ENCODE data around the gene USP5. TPM values are rescaled to one million over a fixed set of nuclear protein-coding genes. Genes with fewer than 3 reads are reported as not detected.

Gene USP5
- total RNA-seq, 1 donor from 2014 or later = 110 TPM

- Mint-ChIP-seq H3K27me3 (peaks cover 36% of the 10 kb centered on the region), H3K4me3 (no peak overlapping the region), H3K36me3 (ENCODE audit: low read depth) (no peaks in the 10 kb centered on the region), H3K4me1 (peaks cover 16% of the 10 kb centered on the region), H3K9me3 (no peaks in the 10 kb centered on the region), H3K27ac (no peak overlapping the region)
- intact Hi-C loops (cut with micrococcal nuclease) = no loop called here
- DNase-seq (no peak), ATAC-seq (ENCODE audit: low read depth) (no peak)
- POLR2A ChIA-PET = interaction anchor here (2.0 to 3.3 kb wide), 2 partner anchors 20 to 78 kb away, joined by 6 to 11 read pairs; partner anchors contain the start of genes CDCA3, MLF2 and USP5
- TF ChIP-seq, protein P1, sequence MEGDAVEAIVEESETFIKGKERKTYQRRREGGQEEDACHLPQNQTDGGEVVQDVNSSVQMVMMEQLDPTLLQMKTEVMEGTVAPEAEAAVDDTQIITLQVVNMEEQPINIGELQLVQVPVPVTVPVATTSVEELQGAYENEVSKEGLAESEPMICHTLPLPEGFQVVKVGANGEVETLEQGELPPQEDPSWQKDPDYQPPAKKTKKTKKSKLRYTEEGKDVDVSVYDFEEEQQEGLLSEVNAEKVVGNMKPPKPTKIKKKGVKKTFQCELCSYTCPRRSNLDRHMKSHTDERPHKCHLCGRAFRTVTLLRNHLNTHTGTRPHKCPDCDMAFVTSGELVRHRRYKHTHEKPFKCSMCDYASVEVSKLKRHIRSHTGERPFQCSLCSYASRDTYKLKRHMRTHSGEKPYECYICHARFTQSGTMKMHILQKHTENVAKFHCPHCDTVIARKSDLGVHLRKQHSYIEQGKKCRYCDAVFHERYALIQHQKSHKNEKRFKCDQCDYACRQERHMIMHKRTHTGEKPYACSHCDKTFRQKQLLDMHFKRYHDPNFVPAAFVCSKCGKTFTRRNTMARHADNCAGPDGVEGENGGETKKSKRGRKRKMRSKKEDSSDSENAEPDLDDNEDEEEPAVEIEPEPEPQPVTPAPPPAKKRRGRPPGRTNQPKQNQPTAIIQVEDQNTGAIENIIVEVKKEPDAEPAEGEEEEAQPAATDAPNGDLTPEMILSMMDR (IDR thresholded peaks at IDR 0.05) = no peak
- CTCF ChIA-PET = interaction anchor here (1.7 kb wide), 1 partner anchor 8 kb away, joined by 5 read pairs; the partner anchor contains the start of gene GNB3
Measured at GRCh38 chr12:6831450-6831995, 20.4 kb upstream of the USP5 start.

DNA sequence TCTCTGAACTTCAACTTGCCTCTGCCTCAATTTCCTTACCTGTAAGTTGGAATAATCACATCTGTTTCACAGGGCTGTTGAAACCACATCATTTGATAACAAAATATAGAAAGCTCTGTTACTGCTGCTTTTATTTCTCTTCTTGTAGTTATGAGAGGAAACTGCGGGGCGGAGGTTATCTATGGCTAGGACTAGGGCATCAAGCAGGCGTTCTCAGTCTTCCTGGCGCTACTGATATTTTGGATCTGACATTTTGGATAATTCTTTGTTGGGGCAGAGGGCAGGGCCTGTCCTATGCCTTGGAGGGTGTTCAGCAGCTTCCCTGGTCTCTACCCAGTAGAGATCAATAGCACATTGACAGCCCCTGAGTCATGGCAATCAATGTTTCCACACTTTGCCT, 19.8 kb upstream of the USP5 start:
- Mint-ChIP-seq H3K9me3 (no peaks in the 10 kb centered on the region), H3K4me1 (peaks cover 16% of the 10 kb centered on the region), H3K27me3 (peaks cover 30% of the 10 kb centered on the region), H3K36me3 (ENCODE audit: low read depth) (no peaks in the 10 kb centered on the region), H3K27ac (no peak overlapping the region), H3K4me3 (no peak overlapping the region)
- ChIA-PET POLR2A (interaction anchor here (1.1 to 3.3 kb wide), 4 partner anchors 20 to 197 kb away, joined by 3 to 11 read pairs (median 4); partner anchors contain the start of genes CDCA3, MLF2, TPI1 and USP5), CTCF (interaction anchor here (1.7 kb wide), 1 partner anchor 8 kb away, joined by 5 read pairs; the partner anchor contains the start of gene GNB3)
- ATAC-seq (ENCODE audit: low read depth) = no peak
- intact Hi-C loops (cut with micrococcal nuclease) = no loop called here
- DNase-seq = no peak
- TF ChIP-seq, protein P1 (IDR thresholded peaks at IDR 0.05) = no peak

GRCh38 chr12:6833189-6833890, 18.6 kb upstream of the USP5 start:
- no peak overlapping the region for H3K27ac Mint-ChIP-seq
- peaks cover 11% of the 10 kb centered on the region for H3K4me1 Mint-ChIP-seq
- H3K4me3 Mint-ChIP-seq = no peak overlapping the region
- no peaks in the 10 kb centered on the region for H3K9me3 Mint-ChIP-seq
- no peaks in the 10 kb centered on the region for H3K36me3 Mint-ChIP-seq (ENCODE audit: low read depth)
- ATAC-seq (ENCODE audit: low read depth) = no peak
- ChIA-PET CTCF (interaction anchor here (0.6 to 3.8 kb wide), 6 partner anchors 9 to 94 kb away, joined by 4 to 23 read pairs (median 4); partner anchors contain the start of genes MLF2, PTMS and SPSB2), POLR2A (interaction anchor here (0.5 to 3.3 kb wide), 5 partner anchors 18 to 198 kb away, joined by 3 to 11 read pairs (median 4); partner anchors contain the start of genes CDCA3, MLF2, TPI1 and USP5)
- intact Hi-C loops (cut with micrococcal nuclease) = no loop called here
- TF ChIP-seq, protein P1 (IDR thresholded peaks at IDR 0.05) = no peak
- H3K27me3 Mint-ChIP-seq = peaks cover 25% of the 10 kb centered on the region
- no peak for DNase-seq

GRCh38 chr12:6834254-6834653, 17.7 kb upstream of the USP5 start:
- no peak for DNase-seq
- no peak for ATAC-seq (ENCODE audit: low read depth)
- ChIA-PET CTCF (interaction anchor here (0.7 to 3.8 kb wide), 9 partner anchors 10 to 81 kb away, joined by 3 to 23 read pairs (median 5); partner anchors contain the start of genes CD4, CDCA3, MLF2 and PTMS), POLR2A (interaction anchor here (1.2 to 3.3 kb wide), 2 partner anchors 18 to 81 kb away, joined by 7 to 11 read pairs; partner anchors contain the start of genes CDCA3, MLF2 and USP5)
- Mint-ChIP-seq H3K27me3 (peaks cover 21% of the 10 kb centered on the region), H3K36me3 (ENCODE audit: low read depth) (no peaks in the 10 kb centered on the region), H3K27ac (no peak overlapping the region), H3K4me1 (peaks cover 9% of the 10 kb centered on the region), H3K9me3 (no peaks in the 10 kb centered on the region), H3K4me3 (no peak overlapping the region)
- TF ChIP-seq, protein P1 (IDR thresholded peaks at IDR 0.05) = no peak
- intact Hi-C loops (cut with micrococcal nuclease) = no loop called here

- ATAC-seq (ENCODE audit: low read depth) = no peak
- TF ChIP-seq, protein P1 (IDR thresholded peaks at IDR 0.05) = no peak
- Mint-ChIP-seq H3K9me3 (no peaks in the 10 kb centered on the region), H3K27ac (no peak overlapping the region), H3K36me3 (ENCODE audit: low read depth) (no peaks in the 10 kb centered on the region), H3K4me3 (no peak overlapping the region), H3K27me3 (peaks cover 16% of the 10 kb centered on the region), H3K4me1 (peaks cover 9% of the 10 kb centered on the region)
- DNase-seq = no peak
- ChIA-PET CTCF (interaction anchor here (1.2 to 3.8 kb wide), 5 partner anchors 11 to 81 kb away, joined by 4 to 23 read pairs (median 5); partner anchors contain the start of genes CDCA3, MLF2 and USP5), POLR2A (interaction anchor here (1.2 to 3.3 kb wide), 2 partner anchors 17 to 82 kb away, joined by 7 to 11 read pairs; partner anchors contain the start of genes CDCA3, MLF2 and USP5)
- intact Hi-C loops (cut with micrococcal nuclease) = no loop called here
Measured at GRCh38 chr12:6834873-6835272, 17.1 kb upstream of the USP5 start.

Measured in activated B cell treated with CpG ODN at 0.5 μM for 24 hours (primary cell).